Effector memory CD4-positive, alpha-beta T cell (primary cell): ENCODE measurements around the gene KLHDC8A.

Experiments
- DNase-seq, 3 donors: peaks; one replicate each; pipeline ENCODE4 v3.0.0-alpha.2; 2020
- H3K27ac ChIP-seq: 2 replicates; pipeline ENCODE4 v1.7.0; 2013; ENCODE audit warnings: mild to moderate bottlenecking, low read length, moderate library complexity; ENCODE audit not compliant: insufficient read depth, poor library complexity, severe bottlenecking
- H3K27me3 ChIP-seq: replicated peaks from 2 replicates; pipeline ENCODE4 v1.7.0; 2013; ENCODE audit warnings: mild to moderate bottlenecking, low read length; ENCODE audit not compliant: insufficient read depth, control insufficient read depth, poor library complexity, severe bottlenecking
- H3K36me3 ChIP-seq: 2 replicates; pipeline ENCODE4 v1.7.0; 2013; ENCODE audit warnings: mild to moderate bottlenecking, low read length, moderate library complexity; ENCODE audit not compliant: control insufficient read depth, insufficient read depth
- H3K4me1 ChIP-seq: 2 replicates; pipeline ENCODE4 v1.7.0; 2013; ENCODE audit warnings: low read length, mild to moderate bottlenecking; ENCODE audit not compliant: control insufficient read depth, insufficient read depth, poor library complexity, severe bottlenecking
- H3K4me3 ChIP-seq: 2 replicates; pipeline ENCODE4 v1.7.0; 2013; ENCODE audit warnings: low read length, low read depth, mild to moderate bottlenecking; ENCODE audit not compliant: insufficient read depth, poor library complexity, severe bottlenecking
- H3K9me3 ChIP-seq: 2 replicates; pipeline ENCODE4 v1.7.0; 2013; ENCODE audit warnings: mild to moderate bottlenecking, low read length, moderate library complexity; ENCODE audit not compliant: control insufficient read depth

KLHDC8A gene

DNA sequence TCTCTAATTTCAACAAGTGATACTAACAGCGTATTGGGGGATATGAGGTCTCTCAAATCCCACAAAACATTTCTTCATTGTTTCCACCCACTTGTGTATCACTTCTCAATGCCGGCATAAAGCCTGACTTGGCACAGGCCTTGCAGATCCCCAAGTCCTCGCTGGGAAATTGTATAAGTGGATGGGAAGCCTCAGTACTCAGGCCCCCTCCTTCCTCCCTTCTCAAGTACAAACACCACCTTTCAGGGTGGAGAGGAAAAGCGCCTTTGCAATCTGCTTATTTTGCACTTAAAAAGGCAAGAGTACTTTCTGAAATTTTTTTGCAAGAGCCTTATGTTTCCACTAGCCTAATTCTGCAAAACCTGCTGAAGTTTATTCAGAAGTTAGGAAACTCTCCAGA is 25.8 kb upstream of the KLHDC8A start:
- H3K36me3 ChIP-seq, result no peaks in the 10 kb centered on the region
- H3K9me3 ChIP-seq, result no peaks in the 10 kb centered on the region
- H3K27ac ChIP-seq, result no peak overlapping the region
- H3K4me3 ChIP-seq, result no peak overlapping the region
- DNase-seq, result no peak
- H3K4me1 ChIP-seq, result no peaks in the 10 kb centered on the region
- no peaks in the 10 kb centered on the region for H3K27me3 ChIP-seq

DNA sequence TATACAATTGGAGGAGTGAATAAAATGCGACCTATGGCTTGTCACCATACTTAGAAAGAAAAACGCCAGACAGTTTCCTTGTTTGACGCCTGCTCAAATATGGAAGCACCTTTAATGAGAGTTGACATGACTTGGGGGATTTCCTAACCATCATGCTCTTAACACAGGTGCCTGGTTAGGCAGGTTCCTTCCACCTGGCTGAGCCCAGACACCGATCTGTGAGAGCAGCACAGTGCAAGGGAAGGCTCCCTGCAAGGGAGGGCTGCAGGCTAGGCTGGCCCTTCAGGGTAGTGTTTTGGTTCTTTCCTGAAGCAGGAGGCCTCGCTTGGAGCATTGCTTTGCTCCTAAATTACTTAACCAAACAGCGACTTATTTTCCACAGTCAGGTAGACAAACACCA is 24.6 kb upstream of the KLHDC8A start:
- DNase-seq, result no peak
- Histone ChIP-seq H3K4me1 (no peaks in the 10 kb centered on the region), H3K4me3 (no peak overlapping the region), H3K27me3 (no peaks in the 10 kb centered on the region), H3K36me3 (no peaks in the 10 kb centered on the region), H3K9me3 (no peaks in the 10 kb centered on the region), H3K27ac (no peak overlapping the region)

DNA sequence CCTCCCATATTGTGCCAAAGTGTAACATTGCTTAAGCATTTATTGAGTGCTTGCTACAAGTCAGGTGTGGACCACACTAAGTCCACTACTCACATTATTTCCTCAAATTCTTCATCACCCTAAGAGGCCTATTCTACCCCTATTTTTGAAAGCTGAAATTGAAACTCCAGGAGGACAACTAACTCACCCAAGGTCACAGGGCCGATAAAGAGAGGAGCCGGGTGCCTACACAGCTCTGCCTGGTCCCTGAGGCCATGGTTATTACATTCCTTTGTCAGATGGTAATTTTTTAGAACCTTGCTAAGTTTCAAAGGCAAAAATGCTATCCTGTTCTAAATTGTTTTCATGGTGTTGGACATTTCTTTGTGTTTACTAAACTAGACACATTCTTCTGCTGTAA is 24.2 kb upstream of the KLHDC8A start:
- Histone ChIP-seq H3K36me3 (no peaks in the 10 kb centered on the region), H3K4me3 (no peak overlapping the region), H3K9me3 (no peaks in the 10 kb centered on the region), H3K27ac (no peak overlapping the region), H3K27me3 (no peaks in the 10 kb centered on the region), H3K4me1 (no peaks in the 10 kb centered on the region)
- DNase-seq, result no peak

DNA sequence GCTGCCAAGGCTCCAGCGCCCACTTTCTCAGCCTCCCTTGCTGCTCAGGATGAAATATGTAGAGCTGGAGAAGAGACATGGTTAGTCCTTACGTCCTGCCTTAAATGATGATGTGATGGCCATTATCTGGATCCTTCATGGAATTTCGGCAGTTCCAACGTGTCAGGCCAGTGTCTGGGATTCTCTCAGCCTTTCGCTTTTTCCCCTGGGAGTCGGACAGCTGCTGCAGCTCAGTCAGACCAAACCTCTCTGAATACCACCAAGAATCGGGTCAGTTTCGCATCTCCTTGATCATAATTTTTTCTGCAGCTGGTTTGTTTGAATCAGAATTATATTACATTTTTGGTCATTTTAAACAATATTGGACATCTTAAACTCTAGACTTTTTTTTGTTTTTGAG is 22.3 kb upstream of the KLHDC8A start:
- Histone ChIP-seq H3K9me3 (no peaks in the 10 kb centered on the region), H3K4me3 (no peak overlapping the region), H3K27me3 (no peaks in the 10 kb centered on the region), H3K4me1 (peaks cover 2% of the 10 kb centered on the region), H3K27ac (no peak overlapping the region), H3K36me3 (no peaks in the 10 kb centered on the region)
- DNase-seq, result no peak

DNA sequence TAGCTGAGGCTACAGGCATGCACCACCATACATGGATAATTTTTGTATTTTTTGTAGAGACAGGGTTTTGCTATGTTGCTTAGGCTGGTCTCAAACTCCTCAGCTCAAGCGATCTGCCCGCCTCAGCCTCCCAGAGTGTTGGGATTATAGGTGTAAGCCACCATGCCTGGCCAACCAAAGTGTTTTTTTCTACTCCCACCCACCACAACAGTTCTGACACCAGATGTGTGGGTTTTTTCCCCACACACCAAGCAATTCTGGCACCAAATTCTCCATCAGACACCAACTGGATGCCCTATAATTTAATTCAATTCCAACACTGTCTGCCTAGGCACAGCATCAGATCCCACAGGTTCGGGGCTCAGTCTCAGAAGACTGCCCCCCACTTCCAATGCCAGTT is 20.6 kb upstream of the KLHDC8A start:
- H3K4me1 ChIP-seq, result peaks cover 7% of the 10 kb centered on the region
- no peaks in the 10 kb centered on the region for H3K36me3 ChIP-seq
- H3K9me3 ChIP-seq, result no peaks in the 10 kb centered on the region
- DNase-seq, result no peak
- no peak overlapping the region for H3K27ac ChIP-seq
- H3K4me3 ChIP-seq, result no peak overlapping the region
- H3K27me3 ChIP-seq, result no peaks in the 10 kb centered on the region

DNA sequence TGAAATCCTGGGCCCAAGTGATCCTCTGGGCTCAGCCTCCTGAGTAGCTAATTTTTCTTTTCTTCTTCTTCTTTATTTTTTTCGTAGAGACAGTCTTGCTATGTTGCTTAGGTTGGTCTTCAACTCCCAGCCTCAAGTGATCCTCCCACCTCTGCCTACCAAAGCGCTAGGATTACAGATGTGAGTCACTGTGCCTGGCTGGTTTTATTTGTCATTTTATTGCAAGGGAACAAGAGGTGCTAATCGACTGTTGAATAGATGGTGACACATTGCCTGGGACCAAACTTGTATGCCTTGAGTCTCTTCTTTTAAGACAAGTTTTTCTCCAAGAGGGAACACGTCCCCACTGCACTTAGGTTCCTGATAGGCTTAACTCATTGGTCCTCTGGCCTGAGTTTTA is 20.0 kb upstream of the KLHDC8A start:
- H3K9me3 ChIP-seq, result no peaks in the 10 kb centered on the region
- H3K27me3 ChIP-seq, result no peaks in the 10 kb centered on the region
- no peak overlapping the region for H3K27ac ChIP-seq
- no peak overlapping the region for H3K4me3 ChIP-seq
- peaks cover 7% of the 10 kb centered on the region for H3K4me1 ChIP-seq
- no peak for DNase-seq
- H3K36me3 ChIP-seq, result no peaks in the 10 kb centered on the region

DNA sequence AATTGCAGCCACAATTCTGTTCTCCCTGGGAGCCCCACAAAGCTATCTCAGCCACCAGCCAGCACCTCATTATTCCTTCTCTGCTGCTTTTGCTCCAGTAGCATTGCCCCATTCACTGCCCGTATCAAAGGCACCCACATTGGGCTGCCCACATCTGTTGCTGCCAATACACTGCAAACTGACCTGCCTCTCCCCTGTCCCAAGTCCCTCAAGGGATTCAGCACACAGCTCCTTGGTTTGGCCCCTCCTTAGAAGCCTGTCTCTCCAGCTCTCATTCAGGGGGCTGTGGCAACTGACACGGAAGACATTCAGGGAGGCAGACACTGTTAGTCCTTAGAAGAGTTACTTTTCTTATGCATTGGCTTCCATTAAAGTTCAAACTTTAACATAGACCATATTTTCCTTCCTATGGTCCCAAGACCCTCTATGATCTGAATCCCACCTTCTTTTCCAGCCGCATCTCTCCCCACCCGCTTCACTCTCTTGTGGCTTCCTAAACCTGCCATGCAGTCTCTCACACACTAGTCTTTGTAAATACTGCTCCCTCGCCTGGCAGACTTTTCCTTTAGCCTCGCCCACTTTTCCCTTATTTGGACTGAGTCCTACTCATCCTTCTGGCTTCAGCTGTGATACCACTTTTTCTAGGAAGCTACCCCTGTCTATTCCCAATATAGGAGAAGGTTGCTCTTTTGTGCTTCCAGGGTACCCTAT is 19.3 kb upstream of the KLHDC8A start:
- DNase-seq, result no peak
- Histone ChIP-seq H3K27me3 (no peaks in the 10 kb centered on the region), H3K9me3 (no peaks in the 10 kb centered on the region), H3K36me3 (no peaks in the 10 kb centered on the region), H3K4me1 (peaks cover 7% of the 10 kb centered on the region), H3K27ac (no peak overlapping the region), H3K4me3 (no peak overlapping the region)

DNA sequence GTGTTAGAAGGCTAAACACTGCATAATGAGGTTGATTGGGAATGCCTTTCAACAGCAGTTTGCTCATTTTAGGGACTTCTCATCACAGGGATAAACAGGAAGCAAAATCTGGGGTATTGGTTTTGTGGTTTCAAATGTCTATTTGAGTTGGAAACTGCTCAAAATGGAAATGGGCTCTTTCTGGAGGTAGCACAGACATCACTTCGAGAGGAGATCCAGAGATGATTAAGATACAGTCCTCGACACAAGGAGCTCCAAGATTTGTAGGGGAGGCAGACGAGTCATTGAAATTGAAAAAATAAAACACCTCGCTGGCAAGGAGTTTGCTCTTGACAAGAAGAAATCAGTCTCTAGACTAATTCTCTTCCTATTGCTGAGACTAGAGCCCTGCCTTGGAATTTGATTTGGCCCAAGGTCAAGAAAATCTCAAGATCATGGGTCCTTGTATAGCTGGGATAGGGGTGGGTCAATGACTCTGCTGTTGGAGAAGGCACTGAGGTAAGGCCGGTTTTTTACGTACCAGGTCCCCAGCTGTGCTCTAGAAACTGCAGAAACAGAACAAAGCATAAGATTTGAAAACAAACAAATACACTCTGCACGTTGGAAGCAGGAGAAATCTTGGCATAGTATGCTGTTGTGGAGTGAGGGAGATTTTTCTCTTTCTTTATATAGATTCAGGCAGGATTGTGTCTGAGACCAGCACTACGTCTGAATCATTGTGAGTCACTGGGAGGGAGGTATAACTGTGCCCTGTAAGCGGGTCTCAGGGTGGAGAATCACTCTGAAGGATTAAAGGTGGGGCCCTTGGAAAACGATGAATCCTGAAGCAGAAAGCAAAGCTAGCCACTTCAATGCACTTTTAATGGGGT is 17.7 kb upstream of the KLHDC8A start:
- no peak for DNase-seq
- Histone ChIP-seq H3K4me1 (peaks cover 7% of the 10 kb centered on the region), H3K27ac (no peak overlapping the region), H3K27me3 (no peaks in the 10 kb centered on the region), H3K4me3 (no peak overlapping the region), H3K9me3 (no peaks in the 10 kb centered on the region), H3K36me3 (no peaks in the 10 kb centered on the region)

DNA sequence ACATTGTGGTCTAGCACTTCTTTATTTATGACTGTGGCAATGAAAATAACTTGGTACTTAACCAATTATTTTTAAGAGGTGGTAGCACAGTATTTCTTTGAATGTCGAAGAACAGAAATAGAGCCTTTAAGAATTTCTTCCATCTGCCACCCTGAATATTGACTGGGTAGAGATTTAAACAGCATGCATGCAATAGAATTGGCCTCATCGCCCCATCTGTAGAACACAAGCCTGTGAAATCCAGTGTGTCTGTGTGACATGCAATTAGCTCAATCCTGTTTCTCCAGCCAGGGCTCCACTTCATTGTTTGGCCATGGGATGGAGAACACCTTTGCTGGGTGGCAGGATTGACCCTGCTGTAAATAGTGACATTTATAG is 17.1 kb upstream of the KLHDC8A start:
- no peaks in the 10 kb centered on the region for H3K27me3 ChIP-seq

DNA sequence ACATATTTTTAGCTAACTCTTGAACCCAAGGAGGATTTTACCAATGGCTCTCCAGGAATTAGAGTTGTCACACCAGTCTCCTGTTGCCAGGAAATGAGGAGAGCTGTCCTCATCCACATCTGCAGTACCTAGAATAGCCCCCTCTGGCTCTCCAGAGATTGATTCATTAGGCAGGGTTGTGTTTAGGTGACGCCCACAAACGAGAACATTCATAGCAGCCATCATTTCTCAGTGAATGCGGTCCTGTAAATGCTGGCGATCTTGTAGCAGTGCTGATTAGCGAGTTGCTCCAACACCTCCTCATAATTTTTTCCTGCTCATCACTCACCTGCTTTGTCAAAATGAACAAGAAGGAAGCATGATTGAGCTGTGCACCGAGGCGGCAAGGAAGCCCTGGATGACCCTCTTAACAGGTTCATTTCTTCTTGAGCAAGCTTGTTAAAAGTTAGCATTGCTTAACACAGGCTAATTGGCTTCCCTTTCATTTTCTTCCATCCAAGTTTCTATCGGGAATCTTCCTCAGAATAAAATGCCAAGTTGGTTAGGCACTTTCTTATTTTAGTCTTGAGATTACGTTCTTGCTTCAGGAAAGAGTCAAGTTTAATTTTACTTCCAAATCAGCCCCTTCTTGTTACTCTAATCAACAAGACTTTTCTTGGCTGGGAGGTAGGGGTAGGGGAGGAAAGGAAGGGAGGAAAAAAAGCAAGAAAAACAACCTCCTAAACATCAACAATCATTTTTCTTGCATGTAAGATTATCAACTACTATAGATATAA is 16.5 kb upstream of the KLHDC8A start:
- H3K9me3 ChIP-seq, result no peaks in the 10 kb centered on the region
- H3K4me3 ChIP-seq, result no peak overlapping the region
- H3K27ac ChIP-seq, result no peak overlapping the region
- no peaks in the 10 kb centered on the region for H3K27me3 ChIP-seq
- H3K36me3 ChIP-seq, result no peaks in the 10 kb centered on the region
- H3K4me1 ChIP-seq, result peaks cover 7% of the 10 kb centered on the region
- DNase-seq, result no peak

More for the DNA sequence above, 17.1 kb upstream of the KLHDC8A start:
- Histone ChIP-seq H3K36me3 (no peaks in the 10 kb centered on the region), H3K27ac (no peak overlapping the region), H3K4me1 (peaks cover 7% of the 10 kb centered on the region), H3K9me3 (no peaks in the 10 kb centered on the region), H3K4me3 (no peak overlapping the region)
- DNase-seq, result no peak
